ENCODE data around the gene MEN1.

The MEN1 gene

DNA sequence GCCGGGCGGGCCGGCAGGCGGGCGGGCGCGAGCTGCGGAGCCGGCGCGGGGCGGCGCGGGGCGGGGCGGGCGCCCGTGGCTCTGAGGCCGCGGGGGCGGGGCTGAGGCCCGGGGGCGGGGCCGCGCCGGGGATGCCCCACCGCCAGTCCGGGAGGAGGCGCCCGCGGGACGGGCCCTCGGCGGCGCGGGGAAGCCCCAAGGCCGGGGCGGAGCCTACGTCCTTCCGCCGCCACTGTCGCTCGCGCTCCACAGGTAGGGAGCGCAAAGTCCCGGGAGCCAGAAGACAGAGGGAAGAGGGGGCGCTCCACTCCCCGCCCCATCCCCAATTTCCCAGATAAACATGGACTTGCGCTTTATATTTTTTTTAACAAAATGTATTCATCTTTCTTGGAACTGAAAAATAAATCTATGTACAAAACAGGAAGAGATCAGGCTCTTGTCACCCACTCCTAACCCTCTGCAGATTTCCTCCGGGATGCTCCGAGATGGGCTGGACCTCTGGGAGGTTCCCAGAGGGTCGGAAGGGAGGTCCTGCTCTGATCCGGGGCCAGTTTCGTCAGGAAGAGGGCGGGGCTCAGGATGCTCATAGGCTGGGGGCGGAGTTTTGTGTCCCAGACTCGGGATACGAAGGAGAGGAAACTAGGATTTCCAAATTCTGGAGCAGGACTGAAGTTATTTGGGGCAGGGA, 7.0 kb downstream of the MEN1 start, which contains the start of gene MAP4K2:
MAP4K2 (minus strand) TSS at position 57 of the 688 bp plus-strand sequence. CDS start 65 bp downstream, outside the sequence.
- no peaks in the 10 kb centered on the region for H4K20me1 ChIP-seq (ENCODE audit: insufficient read depth, low read length)
- no peaks in the 10 kb centered on the region for H3K9me3 ChIP-seq (ENCODE audit: low read length)
- H3K9ac ChIP-seq (ENCODE audit: low read length): peak within 1 kb of the TSS; percentile 84
- H3F3A ChIP-seq (ENCODE audit: insufficient read depth, low read length): no peaks in the 10 kb centered on the region
- H3K9me2 ChIP-seq (ENCODE audit: low read depth, low read length): no peaks in the 10 kb centered on the region
- no peak within 1 kb of the TSS for H2AFZ ChIP-seq (ENCODE audit: low read length)
- no peaks in the 10 kb centered on the region for H3K79me2 ChIP-seq (ENCODE audit: insufficient read depth, low read length)
- peaks cover 61% of the 10 kb centered on the region; the same call in 1 of the 2 replicates for H3K36me3 ChIP-seq (ENCODE audit: insufficient read depth, low read length)
- peak within 1 kb of the TSS; percentile 93 for H3K27ac ChIP-seq (ENCODE audit: low read depth, low read length, poor library complexity, severe bottlenecking)
- H3K27me3 ChIP-seq (ENCODE audit: insufficient read depth, low read length): no peaks in the 10 kb centered on the region
- H3K4me2 ChIP-seq (ENCODE audit: low read length): peak within 1 kb of the TSS; percentile 97
- H3K4me1 ChIP-seq (ENCODE audit: insufficient read depth, low read length, severe bottlenecking): peaks cover 48% of the 10 kb centered on the region
- TF ChIP-seq, protein P1, sequence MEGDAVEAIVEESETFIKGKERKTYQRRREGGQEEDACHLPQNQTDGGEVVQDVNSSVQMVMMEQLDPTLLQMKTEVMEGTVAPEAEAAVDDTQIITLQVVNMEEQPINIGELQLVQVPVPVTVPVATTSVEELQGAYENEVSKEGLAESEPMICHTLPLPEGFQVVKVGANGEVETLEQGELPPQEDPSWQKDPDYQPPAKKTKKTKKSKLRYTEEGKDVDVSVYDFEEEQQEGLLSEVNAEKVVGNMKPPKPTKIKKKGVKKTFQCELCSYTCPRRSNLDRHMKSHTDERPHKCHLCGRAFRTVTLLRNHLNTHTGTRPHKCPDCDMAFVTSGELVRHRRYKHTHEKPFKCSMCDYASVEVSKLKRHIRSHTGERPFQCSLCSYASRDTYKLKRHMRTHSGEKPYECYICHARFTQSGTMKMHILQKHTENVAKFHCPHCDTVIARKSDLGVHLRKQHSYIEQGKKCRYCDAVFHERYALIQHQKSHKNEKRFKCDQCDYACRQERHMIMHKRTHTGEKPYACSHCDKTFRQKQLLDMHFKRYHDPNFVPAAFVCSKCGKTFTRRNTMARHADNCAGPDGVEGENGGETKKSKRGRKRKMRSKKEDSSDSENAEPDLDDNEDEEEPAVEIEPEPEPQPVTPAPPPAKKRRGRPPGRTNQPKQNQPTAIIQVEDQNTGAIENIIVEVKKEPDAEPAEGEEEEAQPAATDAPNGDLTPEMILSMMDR (IDR thresholded peaks at IDR 0.05; ENCODE audit: low read length): no peak
- TF ChIP-seq EZH2 (IDR thresholded peaks at IDR 0.05; ENCODE audit: borderline replicate concordance, low read length): no peak
- H3K4me3 ChIP-seq (ENCODE audit: low read depth, low read length, poor library complexity, severe bottlenecking): peak within 1 kb of the TSS; percentile 66

DNA sequence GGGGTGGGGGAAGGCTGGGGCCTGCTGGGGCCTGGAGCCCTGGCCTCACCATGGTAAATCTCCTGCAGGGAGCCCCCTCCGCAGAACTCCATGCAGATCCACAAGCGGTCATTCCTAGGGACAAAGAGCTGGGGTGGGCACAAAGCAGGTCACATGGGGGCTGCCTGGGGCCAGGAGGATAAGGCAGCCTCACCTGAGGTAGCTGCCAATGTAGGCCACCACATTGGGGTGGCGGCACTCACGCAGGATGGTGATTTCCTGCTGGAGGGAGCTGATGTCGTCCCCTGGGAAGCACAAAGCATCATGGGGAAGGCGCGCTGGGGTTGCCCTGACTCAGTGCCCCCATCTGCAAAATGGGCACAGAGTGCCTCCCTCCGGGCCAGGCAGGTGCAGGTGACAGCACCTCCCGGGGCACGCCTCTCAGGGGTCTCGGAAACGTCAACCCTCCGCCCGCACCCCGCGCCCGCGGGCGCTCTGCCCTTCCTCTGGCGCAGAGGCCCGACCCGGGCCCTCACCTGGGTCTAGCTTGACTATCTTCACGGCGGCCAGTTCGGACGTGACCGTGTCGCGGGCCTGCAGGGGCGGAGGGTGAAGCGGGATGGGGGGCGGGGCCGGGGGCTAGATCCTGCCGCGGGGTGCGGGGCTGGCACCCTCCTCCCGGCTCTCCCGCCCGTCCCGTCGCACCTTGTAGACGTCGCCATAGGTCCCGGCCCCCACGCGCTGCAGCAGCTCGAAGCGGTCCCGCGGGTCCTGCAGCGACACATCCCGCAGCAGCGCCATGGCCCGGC, 7.8 kb downstream of the MEN1 start:
- no peaks in the 10 kb centered on the region for H3K27me3 ChIP-seq (ENCODE audit: insufficient read depth, low read length)
- no peaks in the 10 kb centered on the region for H3K9me3 ChIP-seq (ENCODE audit: low read length)
- H4K20me1 ChIP-seq (ENCODE audit: insufficient read depth, low read length): no peaks in the 10 kb centered on the region
- no peaks in the 10 kb centered on the region for H3F3A ChIP-seq (ENCODE audit: insufficient read depth, low read length)
- TF ChIP-seq, protein P1 (IDR thresholded peaks at IDR 0.05; ENCODE audit: low read length): no peak
- TF ChIP-seq EZH2 (IDR thresholded peaks at IDR 0.05; ENCODE audit: borderline replicate concordance, low read length): no peak
- H3K9me2 ChIP-seq (ENCODE audit: low read depth, low read length): no peaks in the 10 kb centered on the region
- H3K9ac ChIP-seq (ENCODE audit: low read length): peak overlapping the region; percentile 84
- H3K79me2 ChIP-seq (ENCODE audit: insufficient read depth, low read length): no peaks in the 10 kb centered on the region
- H2AFZ ChIP-seq (ENCODE audit: low read length): no peak overlapping the region
- H3K36me3 ChIP-seq (ENCODE audit: insufficient read depth, low read length): peaks cover 55% of the 10 kb centered on the region; the same call in 1 of the 2 replicates
- peak overlapping the region; percentile 97 for H3K4me2 ChIP-seq (ENCODE audit: low read length)
- H3K27ac ChIP-seq (ENCODE audit: low read depth, low read length, poor library complexity, severe bottlenecking): peak overlapping the region; percentile 93
- peak overlapping the region; percentile 66 for H3K4me3 ChIP-seq (ENCODE audit: low read depth, low read length, poor library complexity, severe bottlenecking)
- peaks cover 48% of the 10 kb centered on the region for H3K4me1 ChIP-seq (ENCODE audit: insufficient read depth, low read length, severe bottlenecking)

DNA sequence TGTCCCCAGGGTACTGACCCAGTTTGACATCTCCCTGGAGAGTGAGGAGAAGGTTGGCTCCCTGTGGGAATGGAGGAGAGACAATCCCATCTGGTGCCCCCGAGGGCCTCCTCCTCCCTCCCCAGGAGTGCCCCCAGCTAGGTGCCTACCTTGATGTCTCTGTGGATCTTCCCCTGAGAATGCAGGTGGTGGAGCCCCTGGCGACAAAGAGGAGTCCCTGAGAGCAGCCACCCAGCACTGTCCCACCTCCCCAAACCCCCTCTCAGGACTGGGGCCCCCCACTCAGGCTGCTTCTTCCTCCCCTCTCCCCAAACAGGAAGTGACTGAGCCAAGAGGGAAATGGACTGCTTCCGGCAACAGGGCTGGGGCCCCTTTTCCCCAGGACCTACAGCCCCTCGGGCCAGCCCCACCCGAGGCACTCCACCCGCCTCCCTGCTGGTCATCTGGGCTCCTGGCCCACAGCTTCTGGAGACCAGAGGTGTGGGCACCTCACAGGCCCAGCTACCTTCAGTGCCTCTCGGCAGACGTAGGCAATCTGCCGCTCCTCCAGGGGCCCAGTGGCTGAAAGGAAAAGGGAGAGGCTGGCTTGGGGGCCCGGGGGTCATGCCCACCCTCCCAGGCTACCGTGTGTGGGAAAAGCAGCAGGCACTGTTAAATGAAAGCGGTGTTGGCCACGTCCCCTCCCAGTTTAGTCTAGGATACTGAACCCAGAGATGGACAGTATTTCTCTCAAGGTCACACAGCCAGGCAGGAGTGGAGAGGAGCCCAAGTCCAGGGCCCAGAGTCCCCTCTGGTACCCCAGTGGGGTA, 8.6 kb downstream of the MEN1 start:
- H3K79me2 ChIP-seq (ENCODE audit: insufficient read depth, low read length): no peaks in the 10 kb centered on the region
- peak overlapping the region; percentile 97 for H3K4me2 ChIP-seq (ENCODE audit: low read length)
- peak overlapping the region; percentile 93 for H3K27ac ChIP-seq (ENCODE audit: low read depth, low read length, poor library complexity, severe bottlenecking)
- H3K4me3 ChIP-seq (ENCODE audit: low read depth, low read length, poor library complexity, severe bottlenecking): peak overlapping the region; percentile 66
- no peaks in the 10 kb centered on the region for H3F3A ChIP-seq (ENCODE audit: insufficient read depth, low read length)
- H3K27me3 ChIP-seq (ENCODE audit: insufficient read depth, low read length): no peaks in the 10 kb centered on the region
- H3K9me2 ChIP-seq (ENCODE audit: low read depth, low read length): no peaks in the 10 kb centered on the region
- H3K4me1 ChIP-seq (ENCODE audit: insufficient read depth, low read length, severe bottlenecking): peaks cover 48% of the 10 kb centered on the region
- H4K20me1 ChIP-seq (ENCODE audit: insufficient read depth, low read length): no peaks in the 10 kb centered on the region
- H3K36me3 ChIP-seq (ENCODE audit: insufficient read depth, low read length): peaks cover 53% of the 10 kb centered on the region
- no peaks in the 10 kb centered on the region for H3K9me3 ChIP-seq (ENCODE audit: low read length)
- TF ChIP-seq, protein P1 (IDR thresholded peaks at IDR 0.05; ENCODE audit: low read length): no peak
- no peak for TF ChIP-seq EZH2 (IDR thresholded peaks at IDR 0.05; ENCODE audit: borderline replicate concordance, low read length)
- H2AFZ ChIP-seq (ENCODE audit: low read length): no peak overlapping the region
- H3K9ac ChIP-seq (ENCODE audit: low read length): peak overlapping the region; percentile 84

Data from OCI-LY1 (cell line).